ENCODE results near the gene RIN2.

RIN2 gene

GRCh38 chr20:19777981-19778380 is 19.9 kb downstream of the RIN2 start:
- no peak for TF ChIP-seq CTCF (IDR thresholded peaks at IDR 0.05)

GRCh38 chr20:19778404-19778803 is 20.3 kb downstream of the RIN2 start:
- no peak for TF ChIP-seq CTCF (IDR thresholded peaks at IDR 0.05)

GRCh38 chr20:19779634-19780033 is 21.6 kb downstream of the RIN2 start:
- TF ChIP-seq CTCF (IDR thresholded peaks at IDR 0.05), result no peak

- TF ChIP-seq CTCF (IDR thresholded peaks at IDR 0.05), result no peak
Observed at GRCh38 chr20:19780261-19780660, 22.2 kb downstream of the RIN2 start.

- TF ChIP-seq CTCF (IDR thresholded peaks at IDR 0.05), result no peak
Observed at GRCh38 chr20:19781235-19781634, 23.2 kb downstream of the RIN2 start.

GRCh38 chr20:19782669-19783068 is 24.6 kb downstream of the RIN2 start:
- TF ChIP-seq CTCF (IDR thresholded peaks at IDR 0.05), result no peak

GRCh38 chr20:19783966-19784401 is 25.9 kb downstream of the RIN2 start:
- no peak for TF ChIP-seq CTCF (IDR thresholded peaks at IDR 0.05)

GRCh38 chr20:19784511-19785172 is 26.6 kb downstream of the RIN2 start:
- TF ChIP-seq CTCF (IDR thresholded peaks at IDR 0.05), result peak; percentile 78
